Activated CD4-positive, alpha-beta T cell treated with anti-CD3 and anti-CD28 coated beads, Interleukin-2, amount 10 ng/mL, durations not matched to agents 7 days and 5 days (primary cell): ENCODE data around the gene CRTC3. TPM values are rescaled to one million over a fixed set of nuclear protein-coding genes. Genes with fewer than 3 reads are reported as not detected.
"Not testable (repeated sequence)": the region's sequence is repeated elsewhere in the genome, so short reads cannot be mapped to it uniquely, and the experiment has no call there.

Source experiments
- CTCF ChIA-PET: fragments of 350-600 bp; sonication (Branson Sonifier 250); formaldehyde crosslinking; loops from one replicate; lab custom pipeline; 2021; ENCODE audit warnings: antibody characterized with exemption; lab: Charles Lee
- POLR2A ChIA-PET: fragments of 350-600 bp; sonication (Branson Sonifier 250); formaldehyde crosslinking; loops from one replicate; lab custom pipeline; 2021; ENCODE audit warnings: antibody characterized with exemption; lab: Charles Lee
- DNase-seq: peaks from one replicate; pipeline ENCODE4 v3.0.0-alpha.2; 2020
- H3K27ac Mint-ChIP-seq: one replicate; pipeline ENCODE4 v1.8.0; 2021; ENCODE audit warnings: mild to moderate bottlenecking, moderate library complexity, mixed read lengths
- H3K27me3 Mint-ChIP-seq: one replicate; pipeline ENCODE4 v1.8.0; 2021; ENCODE audit warnings: mixed read lengths
- H3K36me3 Mint-ChIP-seq: one replicate; pipeline ENCODE4 v1.8.0; 2021; ENCODE audit warnings: low read depth, mixed read lengths
- H3K4me1 Mint-ChIP-seq: one replicate; pipeline ENCODE4 v1.8.0; 2021; ENCODE audit warnings: mixed read lengths
- H3K4me3 Mint-ChIP-seq: one replicate; pipeline ENCODE4 v1.8.0; 2021; ENCODE audit warnings: mild to moderate bottlenecking, moderate library complexity, mixed read lengths
- H3K9me3 Mint-ChIP-seq: one replicate; pipeline ENCODE4 v1.8.0; 2021; ENCODE audit warnings: mixed read lengths
- total RNA-seq, 2 experiments: library from RNA; stranded (reverse); gene quantifications; one replicate each; pipeline ENCODE4 v1.2.3, GENCODE V29; 2021

Gene CRTC3
- total RNA-seq, 2 experiments from 2014 or later, result 85.1 to 90.7 TPM

DNA sequence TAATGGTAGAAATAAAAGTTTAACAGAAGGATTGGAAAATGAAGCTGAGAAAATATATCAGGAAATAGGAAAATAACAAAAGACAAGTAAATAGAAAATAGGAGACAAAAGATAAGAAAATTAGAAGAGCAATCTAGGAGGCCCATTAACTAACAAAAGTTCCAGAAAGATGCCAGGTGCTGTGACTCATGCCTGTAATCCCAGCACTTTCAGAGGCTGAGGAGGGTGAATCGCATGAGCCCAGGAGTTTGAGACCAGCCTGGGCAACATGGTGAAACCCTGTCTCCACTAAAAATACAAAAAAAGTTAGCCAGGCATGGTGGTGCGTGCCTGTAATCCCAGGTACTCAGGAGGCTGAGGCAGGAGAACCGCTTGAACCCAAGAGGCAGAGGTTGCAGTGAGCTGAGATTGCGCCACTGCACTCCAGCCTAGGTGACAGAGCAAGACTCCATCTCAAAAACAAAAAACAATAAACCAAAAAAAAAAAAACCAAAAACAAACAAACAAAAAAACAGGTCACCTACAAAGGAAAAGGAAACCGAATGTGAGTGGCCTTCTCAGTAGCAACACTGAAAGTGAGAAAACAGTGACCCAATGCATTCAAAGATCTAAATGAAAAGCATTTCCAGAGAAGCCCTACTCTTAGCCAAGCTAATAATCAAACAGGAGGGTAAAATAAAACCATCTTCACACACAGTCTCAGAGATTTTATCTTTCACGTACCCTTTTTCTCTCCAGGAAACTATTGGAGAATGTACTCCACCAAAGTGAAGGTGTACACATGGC, 5.5 kb upstream of the CRTC3 start:
- H3K36me3 Mint-ChIP-seq, H3K27ac Mint-ChIP-seq, H3K4me3 Mint-ChIP-seq, H3K27me3 Mint-ChIP-seq, DNase-seq, H3K9me3 Mint-ChIP-seq: not testable (repeated sequence)
- peaks cover 26% of the 10 kb centered on the region for H3K4me1 Mint-ChIP-seq
- ChIA-PET CTCF (interaction anchor here (0.7 kb wide), 2 partner anchors 16 to 526 kb away, joined by 3 to 4 read pairs; no protein-coding TSS in a partner anchor), POLR2A (interaction anchor here (0.7 kb wide), 1 partner anchor 379 kb away, joined by 3 read pairs; the partner anchor contains the start of gene MAN2A2)

DNA sequence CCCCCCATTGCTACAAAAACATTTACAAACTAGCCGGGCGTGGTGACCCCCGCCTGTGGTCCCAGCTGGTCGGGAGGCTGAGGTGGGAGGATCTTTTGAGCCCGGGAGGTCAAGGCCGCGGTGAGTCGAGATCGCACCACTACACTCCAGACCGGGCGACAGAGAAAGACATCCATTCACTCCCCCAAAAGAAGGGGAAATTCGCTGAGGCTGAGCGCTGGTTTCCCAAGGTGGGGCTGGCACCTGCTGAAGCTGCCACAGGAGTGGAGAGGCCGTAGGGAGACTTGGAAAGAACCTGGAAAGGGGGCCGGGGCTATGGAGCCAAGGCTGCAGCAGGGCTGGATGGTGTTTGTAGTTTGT, 732 bp upstream of the CRTC3 start:
- Mint-ChIP-seq H3K9me3 (no peaks in the 10 kb centered on the region), H3K27ac (peak overlapping the region; percentile 90), H3K27me3 (no peaks in the 10 kb centered on the region), H3K36me3 (peaks cover 23% of the 10 kb centered on the region), H3K4me1 (peaks cover 49% of the 10 kb centered on the region), H3K4me3 (peak overlapping the region; percentile 79)
- ChIA-PET POLR2A (interaction anchor here (0.6 kb wide), 1 partner anchor 33 kb away, joined by 6 read pairs; no protein-coding TSS in a partner anchor), CTCF (interaction anchor here (0.8 to 1.2 kb wide), 2 partner anchors 8 to 68 kb away, joined by 3 read pairs; no protein-coding TSS in a partner anchor)
- DNase-seq, result no peak

DNA sequence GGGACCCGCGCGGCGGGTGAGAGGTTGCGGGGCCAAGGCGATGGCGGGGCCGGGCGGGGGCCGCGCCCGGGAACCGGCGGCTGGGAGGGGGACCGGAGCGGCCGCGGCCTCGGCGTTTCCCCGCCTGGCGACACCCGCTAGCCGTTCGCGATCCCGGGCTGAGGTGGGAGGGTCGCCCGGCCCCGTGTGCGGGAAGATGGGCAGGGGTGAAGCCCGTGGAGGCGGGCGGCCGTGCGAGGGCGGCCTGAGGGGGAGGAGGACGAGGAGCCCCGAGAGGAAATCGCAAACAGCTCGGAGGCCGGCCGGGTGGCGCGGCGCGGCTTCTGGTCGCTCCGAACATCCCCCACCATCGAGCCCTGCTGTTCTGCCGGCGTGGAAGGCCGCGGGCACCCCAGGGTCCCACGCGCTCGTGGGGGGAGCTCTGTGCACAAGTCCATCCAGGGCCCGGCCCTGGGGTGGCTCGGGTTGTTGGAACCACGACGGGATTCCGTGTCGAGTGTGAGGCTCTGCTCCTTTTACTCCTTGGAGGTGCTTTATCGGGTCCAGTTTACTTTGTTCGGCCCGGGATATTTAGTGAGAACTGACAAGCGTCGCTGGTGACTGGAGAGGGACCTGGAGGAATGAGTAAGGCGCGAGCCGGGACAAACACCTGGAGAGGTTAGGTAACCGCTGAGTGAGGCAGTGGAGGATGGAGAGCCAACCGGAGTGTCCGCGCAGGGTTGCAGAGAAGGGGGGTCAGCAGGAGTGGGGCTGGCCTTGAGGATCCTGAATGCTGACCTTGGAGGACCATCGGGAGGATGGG, 728 bp downstream of the CRTC3 start:
- Mint-ChIP-seq H3K4me1 (peaks cover 53% of the 10 kb centered on the region), H3K9me3 (no peaks in the 10 kb centered on the region)

DNA sequence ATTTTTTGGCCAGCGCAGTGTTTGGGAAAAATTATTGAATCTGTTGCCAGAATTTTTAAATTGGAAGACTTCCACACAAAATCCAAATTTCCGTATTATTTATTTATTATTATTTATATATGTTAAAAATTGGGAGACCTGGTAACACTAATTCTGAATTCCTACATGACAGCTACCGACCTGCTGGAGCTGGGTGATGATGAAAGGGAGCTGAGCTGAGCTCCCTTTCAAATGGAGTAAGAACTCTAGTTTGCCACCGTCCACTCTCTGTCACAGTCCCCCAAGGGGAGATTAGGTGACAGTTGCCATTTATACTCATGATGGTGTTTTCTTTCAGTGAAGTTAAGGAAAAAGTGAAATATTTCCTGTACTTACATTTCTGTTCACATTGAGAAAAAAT, 1.4 kb downstream of the CRTC3 start:
- no peaks in the 10 kb centered on the region for H3K9me3 Mint-ChIP-seq
- ChIA-PET POLR2A (interaction anchor here (0.7 to 1.4 kb wide), 5 partner anchors 8 to 63 kb away, joined by 3 to 5 read pairs (median 3); no protein-coding TSS in a partner anchor), CTCF (interaction anchor here (0.5 to 2.8 kb wide), 10 partner anchors 9 to 459 kb away, joined by 3 to 15 read pairs (median 4); partner anchors contain the start of genes HDDC3 and UNC45A)
- no peak for DNase-seq
- H3K4me1 Mint-ChIP-seq, result peaks cover 59% of the 10 kb centered on the region
- peak overlapping the region; percentile 95 for H3K4me3 Mint-ChIP-seq
- H3K36me3 Mint-ChIP-seq, result peaks cover 34% of the 10 kb centered on the region
- no peaks in the 10 kb centered on the region for H3K27me3 Mint-ChIP-seq
- H3K27ac Mint-ChIP-seq, result peak overlapping the region; percentile 89

More for the DNA sequence above, 728 bp downstream of the CRTC3 start:
- DNase-seq, result peak; percentile 57
- ChIA-PET POLR2A (interaction anchor here (0.6 to 1.4 kb wide), 6 partner anchors 9 to 473 kb away, joined by 3 to 5 read pairs (median 3); no protein-coding TSS in a partner anchor), CTCF (interaction anchor here (0.7 to 2.8 kb wide), 11 partner anchors 9 to 401 kb away, joined by 3 to 15 read pairs (median 4); partner anchors contain the start of gene HDDC3)
- Mint-ChIP-seq H3K27ac (peak overlapping the region; percentile 89), H3K4me3 (peak overlapping the region; percentile 95), H3K27me3 (no peaks in the 10 kb centered on the region), H3K36me3 (peaks cover 32% of the 10 kb centered on the region)

DNA sequence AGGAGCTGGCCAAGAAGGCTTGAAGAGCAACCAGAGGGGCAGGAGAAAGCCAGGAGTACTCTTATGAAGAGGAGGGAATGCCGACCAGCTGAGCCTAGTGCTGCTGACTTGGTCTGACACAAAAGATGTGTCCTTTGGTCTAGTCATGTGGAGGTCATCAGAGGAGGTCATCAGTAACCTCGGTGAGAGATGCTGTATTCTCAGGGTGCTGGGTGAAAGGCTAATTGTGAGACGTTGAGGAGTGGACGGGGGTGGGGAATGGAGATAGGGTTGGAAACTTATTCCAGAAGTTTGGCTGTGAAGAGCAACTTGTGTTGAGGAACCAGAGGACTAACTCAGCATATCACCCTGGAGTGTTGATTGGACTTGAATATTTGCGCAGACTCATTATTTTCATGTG, 5.5 kb downstream of the CRTC3 start:
- H3K36me3 Mint-ChIP-seq, result peaks cover 63% of the 10 kb centered on the region
- H3K9me3 Mint-ChIP-seq, result no peaks in the 10 kb centered on the region
- H3K4me1 Mint-ChIP-seq, result peaks cover 85% of the 10 kb centered on the region
- H3K4me3 Mint-ChIP-seq, result no peak overlapping the region
- no peak overlapping the region for H3K27ac Mint-ChIP-seq
- POLR2A ChIA-PET, result no interaction called here
- no peak for DNase-seq
- no peaks in the 10 kb centered on the region for H3K27me3 Mint-ChIP-seq
- CTCF ChIA-PET, result interaction anchor here (0.9 to 2.4 kb wide), 5 partner anchors 15 to 368 kb away, joined by 3 to 7 read pairs (median 4); partner anchors contain the start of gene MAN2A2

DNA sequence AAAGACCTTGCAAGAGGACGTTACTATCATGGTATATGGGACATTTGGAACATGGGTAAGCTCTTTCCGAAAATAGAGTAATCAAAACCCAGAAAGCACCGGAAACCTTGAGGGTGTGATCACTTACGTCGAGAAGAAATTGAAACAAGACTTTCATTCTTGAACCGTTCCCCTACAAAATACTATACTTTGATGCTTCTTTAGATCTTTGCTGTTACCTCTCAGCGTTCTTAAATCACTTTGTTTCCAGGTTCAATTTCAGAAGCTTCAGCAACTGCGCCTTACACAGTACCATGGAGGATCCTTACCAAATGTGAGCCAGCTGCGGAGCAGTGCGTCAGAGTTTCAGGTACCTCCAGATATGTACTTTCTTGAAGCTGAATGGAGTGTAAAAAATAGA, 10.1 kb downstream of the CRTC3 start:
- H3K36me3 Mint-ChIP-seq, result peaks cover 61% of the 10 kb centered on the region
- ChIA-PET POLR2A (interaction anchor here (0.7 to 0.9 kb wide), 3 partner anchors 9 to 33 kb away, joined by 3 to 5 read pairs (median 4); no protein-coding TSS in a partner anchor), CTCF (interaction anchor here (0.5 to 2.1 kb wide), 13 partner anchors 9 to 732 kb away, joined by 3 to 15 read pairs (median 3); partner anchors contain the start of gene CRTC3)
- peak; percentile 57 for DNase-seq
- H3K27ac Mint-ChIP-seq, result peak overlapping the region; percentile 98
- H3K4me3 Mint-ChIP-seq, result peak overlapping the region; percentile 88
- H3K27me3 Mint-ChIP-seq, result no peaks in the 10 kb centered on the region
- H3K9me3 Mint-ChIP-seq, result no peaks in the 10 kb centered on the region
- peaks cover 79% of the 10 kb centered on the region for H3K4me1 Mint-ChIP-seq

DNA sequence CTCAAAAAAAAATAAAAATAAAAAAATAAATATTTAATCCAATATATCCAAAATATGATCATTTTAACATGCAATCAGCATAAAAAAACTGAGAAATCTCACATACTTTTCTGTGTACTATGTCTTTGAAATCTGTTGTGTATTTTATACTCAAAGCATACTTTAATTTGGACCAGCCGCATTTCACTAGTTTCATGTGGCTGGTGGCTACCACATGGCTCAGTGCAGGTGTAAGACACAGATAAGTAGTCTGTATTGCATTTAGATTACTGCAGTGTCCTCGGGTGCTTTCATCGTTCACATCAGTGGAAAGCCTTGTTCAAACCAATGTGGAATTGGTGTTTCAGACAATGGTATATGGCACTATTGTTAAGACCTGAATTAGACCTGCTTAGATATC, 11.0 kb downstream of the CRTC3 start:
- Mint-ChIP-seq H3K36me3 (peaks cover 63% of the 10 kb centered on the region), H3K4me3 (peak overlapping the region; percentile 88), H3K27me3 (no peaks in the 10 kb centered on the region), H3K27ac (peak overlapping the region; percentile 51), H3K4me1 (peaks cover 77% of the 10 kb centered on the region), H3K9me3 (no peaks in the 10 kb centered on the region)
- POLR2A ChIA-PET, result interaction anchor here (0.5 kb wide), 1 partner anchor 28 kb away, joined by 4 read pairs; no protein-coding TSS in a partner anchor
- DNase-seq, result no peak
- CTCF ChIA-PET, result interaction anchor here (1.1 to 2.1 kb wide), 6 partner anchors 10 to 221 kb away, joined by 3 to 15 read pairs (median 4); partner anchors contain the start of gene CRTC3

DNA sequence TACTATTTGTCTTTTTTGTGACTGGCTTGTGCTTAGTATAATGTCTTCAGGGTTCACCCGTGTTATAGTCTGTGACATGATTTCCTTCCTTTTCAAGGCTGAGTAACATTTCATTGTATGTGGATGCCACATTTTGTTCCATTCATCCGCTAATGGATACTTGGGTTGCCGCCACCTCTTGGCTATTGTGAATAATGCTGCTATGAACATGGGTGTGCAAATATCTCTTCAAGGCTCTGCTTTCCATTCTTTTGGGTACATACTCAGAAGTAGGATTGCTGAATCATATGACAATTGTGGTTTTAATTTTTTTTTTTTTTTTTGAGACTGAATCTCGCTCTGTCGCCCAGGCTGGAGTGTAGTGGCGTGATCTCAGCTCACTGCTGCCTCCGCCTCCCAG, 15.4 kb downstream of the CRTC3 start:
- ChIA-PET CTCF (interaction anchor here (1.6 kb wide), 1 partner anchor 17 kb away, joined by 4 read pairs; no protein-coding TSS in a partner anchor), POLR2A (no interaction called here)
- H3K27me3 Mint-ChIP-seq, result no peaks in the 10 kb centered on the region
- H3K9me3 Mint-ChIP-seq, result no peaks in the 10 kb centered on the region
- H3K4me3 Mint-ChIP-seq, result no peak overlapping the region
- no peak overlapping the region for H3K27ac Mint-ChIP-seq
- no peak for DNase-seq
- peaks cover 61% of the 10 kb centered on the region for H3K4me1 Mint-ChIP-seq
- H3K36me3 Mint-ChIP-seq, result peaks cover 51% of the 10 kb centered on the region

DNA sequence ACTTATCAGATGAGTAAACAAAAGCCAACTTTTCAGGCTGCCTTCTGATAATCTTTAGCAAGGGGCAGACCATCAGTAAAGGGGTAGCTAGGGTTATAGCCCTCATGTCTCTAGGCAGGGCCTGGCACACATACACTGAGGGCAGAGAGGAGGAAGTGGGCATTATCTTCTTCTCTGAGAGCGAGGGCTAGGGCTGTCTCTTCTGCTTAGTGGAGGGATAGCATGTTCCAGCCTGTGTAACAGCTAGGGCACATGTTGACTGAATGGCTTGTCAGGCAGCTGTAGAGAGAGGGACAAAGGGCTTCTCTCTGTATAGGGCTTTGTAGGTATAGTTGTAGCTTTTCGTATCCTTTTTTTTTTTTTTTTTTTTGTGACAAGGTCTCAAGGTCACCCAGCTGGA, 17.8 kb downstream of the CRTC3 start:
- CTCF ChIA-PET, result interaction anchor here (0.7 to 1.0 kb wide), 2 partner anchors 8 to 27 kb away, joined by 3 to 4 read pairs; no protein-coding TSS in a partner anchor
- H3K36me3 Mint-ChIP-seq, result peaks cover 56% of the 10 kb centered on the region
- no peak overlapping the region for H3K4me3 Mint-ChIP-seq
- peaks cover 62% of the 10 kb centered on the region for H3K4me1 Mint-ChIP-seq
- POLR2A ChIA-PET, result no interaction called here
- DNase-seq, result no peak
- no peaks in the 10 kb centered on the region for H3K9me3 Mint-ChIP-seq
- H3K27ac Mint-ChIP-seq, result peak overlapping the region; percentile 6
- H3K27me3 Mint-ChIP-seq, result no peaks in the 10 kb centered on the region

DNA sequence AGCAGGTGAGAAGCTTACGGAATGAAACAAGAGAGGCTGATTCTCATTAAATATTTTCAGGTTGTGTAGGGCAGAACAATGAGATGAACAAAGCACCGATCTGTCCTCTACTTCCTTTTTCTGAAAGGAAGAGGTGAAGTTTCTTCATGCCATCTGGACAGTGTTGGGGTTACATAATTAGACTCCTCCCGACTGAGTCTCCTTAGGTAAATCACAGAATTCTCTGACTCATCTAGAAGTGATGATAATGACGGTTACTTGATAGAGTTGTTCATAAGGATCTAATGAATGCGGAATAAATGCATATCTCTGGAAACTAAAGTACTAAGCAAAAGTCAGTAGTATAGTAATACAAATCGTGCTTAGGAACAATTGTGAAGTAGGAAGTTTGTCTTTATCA, 21.2 kb downstream of the CRTC3 start:
- no peaks in the 10 kb centered on the region for H3K9me3 Mint-ChIP-seq
- no peak for DNase-seq
- H3K4me1 Mint-ChIP-seq, result peaks cover 55% of the 10 kb centered on the region
- H3K36me3 Mint-ChIP-seq, result peaks cover 53% of the 10 kb centered on the region
- POLR2A ChIA-PET, result no interaction called here
- H3K27ac Mint-ChIP-seq, result no peak overlapping the region
- H3K4me3 Mint-ChIP-seq, result no peak overlapping the region
- no peaks in the 10 kb centered on the region for H3K27me3 Mint-ChIP-seq
- CTCF ChIA-PET, result no interaction called here

DNA sequence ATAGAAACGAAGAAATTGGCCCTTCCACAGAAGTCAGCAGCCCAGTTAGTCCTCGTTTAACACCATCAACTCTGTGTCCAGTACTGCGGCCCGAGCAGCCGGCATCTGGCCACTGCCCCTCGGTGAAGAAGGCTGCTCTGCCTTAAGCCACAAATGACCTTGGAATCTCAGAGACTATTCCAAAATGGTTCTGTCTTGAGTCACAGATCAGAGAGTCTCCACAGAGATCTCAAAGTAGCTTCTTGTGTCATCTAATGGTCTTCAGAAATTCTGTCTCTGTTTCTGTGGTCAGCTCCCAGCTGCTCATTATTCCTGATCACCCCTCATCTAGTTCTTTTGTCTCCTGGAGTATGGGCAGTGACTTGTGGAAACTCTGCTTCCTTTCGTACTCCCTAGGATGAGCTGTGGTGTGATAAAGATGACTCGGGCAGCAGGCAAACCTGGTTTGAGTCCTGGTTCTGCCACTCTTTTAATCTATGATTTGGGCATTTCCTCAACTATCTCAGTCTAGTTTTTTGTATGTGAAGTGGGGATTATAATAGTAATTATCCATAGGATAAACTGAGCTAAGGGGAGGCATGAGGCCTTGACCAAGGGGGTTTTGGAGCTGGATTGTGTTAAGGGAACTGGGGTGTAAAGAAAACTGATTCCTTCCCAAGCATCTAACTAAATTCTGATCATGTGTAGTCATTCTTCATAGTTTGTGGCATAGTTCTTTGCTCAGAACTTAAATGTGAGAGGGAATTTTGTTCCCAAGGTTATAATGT, 22.6 kb downstream of the CRTC3 start:
- ChIA-PET POLR2A (no interaction called here), CTCF (interaction anchor here (1.1 to 1.2 kb wide), 2 partner anchors 9 to 12 kb away, joined by 3 to 5 read pairs; no protein-coding TSS in a partner anchor)
- no peak for DNase-seq
- no peaks in the 10 kb centered on the region for H3K27me3 Mint-ChIP-seq
- no peaks in the 10 kb centered on the region for H3K9me3 Mint-ChIP-seq
- peaks cover 51% of the 10 kb centered on the region for H3K36me3 Mint-ChIP-seq
- H3K4me3 Mint-ChIP-seq, result no peak overlapping the region
- H3K27ac Mint-ChIP-seq, result no peak overlapping the region
- peaks cover 57% of the 10 kb centered on the region for H3K4me1 Mint-ChIP-seq
